Measurements from ENCODE around the gene BTN3A1.

- TF ChIP-seq POLR2A (IDR thresholded peaks at IDR 0.05; ENCODE audit: low read depth, low read length) (no peak), POLR2AphosphoS5 (IDR thresholded peaks at IDR 0.05; ENCODE audit: low read depth, low read length) (no peak), TAF1 (IDR thresholded peaks at IDR 0.05; ENCODE audit: borderline replicate concordance, low read depth, low read length) (no peak)
These were observed 47.9 kb upstream of the BTN3A1 start for GRCh38 chr6:26354162-26354561.
